Endothelial cell of umbilical vein (primary cell): ENCODE measurements around the gene VIPR2. TPM values are rescaled to one million over a fixed set of nuclear protein-coding genes. Genes with fewer than 3 reads are reported as not detected.

Experiments used
- BruUV-seq: library from RNA; stranded (reverse); fragments of 400-500 nt; replicated peaks from 2 replicates; lab custom pipeline; 2021; lab: Mats Ljungman, UMichigan
- CTCF ChIA-PET: fragments of 300-600, 350-600 bp; sonication (Branson Sonifier 250); formaldehyde crosslinking; loops from one replicate; lab custom pipeline; 2021; ENCODE audit warnings: antibody characterized with exemption, inconsistent platforms; lab: Charles Lee
- POLR2A ChIA-PET: fragments of 300-600, 350-600 bp; sonication (Branson Sonifier 250); formaldehyde crosslinking; loops from one replicate; lab custom pipeline; 2021; ENCODE audit warnings: antibody characterized with exemption, inconsistent platforms; lab: Charles Lee
- DNase-seq: peaks from one replicate; pipeline ENCODE4 v3.0.0-alpha.2; 2011; ENCODE audit warnings: low read depth, low spot score
- FAIRE-seq: peaks from 2 replicates; lab custom pipeline; 2011; peaks lifted over from hg19 to GRCh38; lab: Jason Lieb, UNC
- H2AFZ ChIP-seq: 2 replicates; pipeline ENCODE4 v1.6.0; 2012; ENCODE audit warnings: low read depth, low read length, control low read depth, inconsistent platforms
- H3K27ac ChIP-seq: 2 replicates; pipeline ENCODE4 v1.5.1; 2011; ENCODE audit warnings: low read depth, mild to moderate bottlenecking, control low read depth, low read length, moderate library complexity; ENCODE audit not compliant: insufficient read depth
- H3K27me3 ChIP-seq, 2 experiments: 2 replicates each; pipeline versions ENCODE4 v1.6.0 to v1.6.1; 2011; ENCODE audit warnings: low read length in 2 of 2, mixed read lengths in 1 of 2; ENCODE audit not compliant: control insufficient read depth in 2 of 2, insufficient read depth in 2 of 2
- H3K36me3 ChIP-seq, 2 experiments: 2 replicates in 1 of 2; 3 replicates in 1 of 2; pipeline ENCODE4 v1.5.1; 2011; ENCODE audit warnings: low read length in 2 of 2, mild to moderate bottlenecking in 1 of 2, moderate library complexity in 1 of 2; ENCODE audit not compliant: control insufficient read depth in 2 of 2, insufficient read depth in 2 of 2; ENCODE audit errors: extremely low read depth in 1 of 2
- H3K4me1 ChIP-seq: 3 replicates; pipeline ENCODE4 v1.5.1; 2011; ENCODE audit warnings: mild to moderate bottlenecking, low read length; ENCODE audit not compliant: control insufficient read depth, insufficient read depth; ENCODE audit errors: extremely low read depth
- H3K4me2 ChIP-seq: 2 replicates; pipeline ENCODE4 v1.6.1; 2011; ENCODE audit warnings: low read length, control low read depth, mixed read lengths; ENCODE audit not compliant: insufficient read depth
- H3K4me3 ChIP-seq, 3 experiments: fragments of 200-600 bp in 1 of 3; sonication (generic), shearing (Covaris generic) in 1 of 3; replicated peaks in 1 of 3; 2 replicates each; pipeline ENCODE4 v1.5.1; 2011 to 2016; ENCODE audit warnings: control low read depth in 3 of 3, low read length in 3 of 3, mild to moderate bottlenecking in 2 of 3, inconsistent platforms in 1 of 3, low read depth in 1 of 3, moderate library complexity in 1 of 3; ENCODE audit not compliant: insufficient read depth in 1 of 3
- H3K79me2 ChIP-seq: 2 replicates; pipeline ENCODE4 v1.6.0; 2012; ENCODE audit warnings: low read length, inconsistent platforms; ENCODE audit not compliant: control insufficient read depth, insufficient read depth
- H3K9ac ChIP-seq: replicated peaks from 2 replicates; pipeline ENCODE3; 2011; ENCODE audit warnings: low read length, control low read depth; ENCODE audit not compliant: insufficient read depth; ENCODE audit errors: extremely low read depth
- H3K9me1 ChIP-seq: replicated peaks from 3 replicates; pipeline ENCODE4 v1.6.0; 2011; ENCODE audit warnings: mild to moderate bottlenecking, low read length; ENCODE audit not compliant: control insufficient read depth, insufficient read depth; ENCODE audit errors: extremely low read depth
- H3K9me3 ChIP-seq: replicated peaks from 2 replicates; pipeline ENCODE4 v1.5.1; 2012; ENCODE audit warnings: low read length, inconsistent platforms; ENCODE audit not compliant: control insufficient read depth, insufficient read depth
- H4K20me1 ChIP-seq: replicated peaks from 2 replicates; pipeline ENCODE3; 2011; ENCODE audit warnings: mild to moderate bottlenecking, low read length; ENCODE audit not compliant: control insufficient read depth, insufficient read depth; ENCODE audit errors: extremely low read depth
- CTCF ChIP-seq, 2 donors: IDR thresholded peaks; 1 replicate in 1 of 2; 2 replicates in 1 of 2; pipeline ENCODE4 v1.5.1; 2011; ENCODE audit warnings: low read length in 2 of 2, mild to moderate bottlenecking in 2 of 2, moderate library complexity in 2 of 2, control low read depth in 1 of 2, inconsistent platforms in 1 of 2, low read depth in 1 of 2; ENCODE audit not compliant: insufficient read depth in 1 of 2; ENCODE audit errors: extremely low read depth in 1 of 2
- EZH2 ChIP-seq: IDR thresholded peaks from 2 replicates; pipeline ENCODE4 v1.6.1; 2012; ENCODE audit warnings: borderline replicate concordance, low read depth, mild to moderate bottlenecking, moderate library complexity, low read length, inconsistent platforms; ENCODE audit not compliant: severe bottlenecking
- FOS ChIP-seq: IDR thresholded peaks from 2 replicates; pipeline ENCODE4 v1.6.1; 2011; ENCODE audit warnings: mild to moderate bottlenecking, low read length, moderate library complexity, borderline replicate concordance; ENCODE audit not compliant: insufficient read depth
- GATA2 ChIP-seq: IDR thresholded peaks from 2 replicates; pipeline ENCODE4 v1.7.0; 2011; ENCODE audit warnings: low read depth, mild to moderate bottlenecking, moderate library complexity, mixed read lengths, low read length; ENCODE audit not compliant: insufficient read length, insufficient read depth
- JUN ChIP-seq: IDR thresholded peaks from 2 replicates; pipeline ENCODE4 v1.6.1; 2011; ENCODE audit warnings: borderline replicate concordance, low read depth; ENCODE audit not compliant: insufficient read length, insufficient read depth
- MYC ChIP-seq: IDR thresholded peaks from one replicate; pipeline ENCODE4 v1.6.1; 2011; ENCODE audit warnings: mild to moderate bottlenecking, low read depth, low read length
- POLR2A ChIP-seq: IDR thresholded peaks from 2 replicates; pipeline ENCODE4 v1.6.1; 2012; ENCODE audit warnings: low read depth, mild to moderate bottlenecking, control low read depth, low read length
- POLR2AphosphoS5 ChIP-seq: IDR thresholded peaks from 2 replicates; pipeline ENCODE4 v1.6.1; 2012; ENCODE audit warnings: low read depth, mild to moderate bottlenecking, control low read depth, low read length, moderate library complexity; ENCODE audit not compliant: insufficient read depth
- dilution Hi-C: fragments of 300-500 bp; cut with MboI; formaldehyde crosslinking; loops from one replicate; pipeline ENCODE4 v1.15.0; 2019; ENCODE audit warnings: low sequenced_read_pairs; ENCODE audit not compliant: extremely low pct_ligation_motif_present
- intact Hi-C: fragments of 100-400 bp; cut with micrococcal nuclease; formaldehyde crosslinking; loops from one replicate; pipeline ENCODE4 v1.10.0; 2022
- polyA plus RNA-seq, 4 experiments: library from polyadenylated mRNA; depleted of rRNA in 3 of 4; stranded (reverse) in 3 of 4; unstranded in 1 of 4; fragments of >200 nt; gene quantifications; 2 replicates each; pipeline versions ENCODE4 v1.2.1 to v1.2.3, GENCODE V29; 2011 to 2012; ENCODE audit warnings: missing spikeins in 1 of 4
- total RNA-seq: library from RNA; stranded (reverse); gene quantifications from 2 replicates; pipeline ENCODE4 v1.2.3, GENCODE V29; 2021
- TF ChIP-seq, protein P1 (sequence below): IDR thresholded peaks from 2 replicates; pipeline ENCODE4 v1.6.1; 2011; ENCODE audit not compliant: insufficient read depth, insufficient read length

VIPR2 gene
- total and polyA plus RNA-seq, 2 donors (not counting 3 experiments of a cell fraction or from before 2014, with no cell fraction given), result not detected

- POLR2A ChIA-PET, result no interaction called here
- dilution Hi-C loops, result no loop called here
- BruUV-seq, result no TSS peak
Measured at GRCh38 chr7:159000859-159001435, 143.7 kb downstream of the VIPR2 start.

More at GRCh38 chr7:159000859-159001435, 143.7 kb downstream of the VIPR2 start:
- no peaks in the 10 kb centered on the region for H3K9me1 ChIP-seq
- no peak overlapping the region for H3K27ac ChIP-seq
- no peaks in the 10 kb centered on the region for H3K4me1 ChIP-seq
- peaks cover 2% of the 10 kb centered on the region for H3K9me3 ChIP-seq
- CTCF ChIA-PET, result no interaction called here
- H3K4me3 ChIP-seq, result no peak overlapping the region
- no peak overlapping the region for H3K4me2 ChIP-seq
- no peak for FAIRE-seq
- no peak overlapping the region for H3K9ac ChIP-seq
- DNase-seq, result no peak
- no peak overlapping the region for H2AFZ ChIP-seq
- no peaks in the 10 kb centered on the region for H3K79me2 ChIP-seq
- H3K27me3 ChIP-seq, result no peaks in the 10 kb centered on the region
- intact Hi-C loops, result no loop called here
- TF ChIP-seq FOS (no peak), POLR2AphosphoS5 (no peak), MYC (no peak), EZH2 (no peak), POLR2A (no peak), GATA2 (no peak), JUN (no peak), CTCF (IDR thresholded peaks at IDR 0.05; ENCODE audit: extremely low read depth in 1 of 2, insufficient read depth in 1 of 2, low read depth in 1 of 2, low read length in 2 of 2) (no peak)
- TF ChIP-seq, protein P1, sequence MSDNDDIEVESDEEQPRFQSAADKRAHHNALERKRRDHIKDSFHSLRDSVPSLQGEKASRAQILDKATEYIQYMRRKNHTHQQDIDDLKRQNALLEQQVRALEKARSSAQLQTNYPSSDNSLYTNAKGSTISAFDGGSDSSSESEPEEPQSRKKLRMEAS, result no peak
- H3K36me3 ChIP-seq, result no peaks in the 10 kb centered on the region
- H4K20me1 ChIP-seq, result no peaks in the 10 kb centered on the region
